ENCODE data around the gene GFER. TPM values are rescaled to one million over a fixed set of nuclear protein-coding genes. Genes with fewer than 3 reads are reported as not detected.
A peak's percentile ranks its signal among the peaks of the same experiment; 100 is the strongest.

Gene GFER
- total and polyA plus RNA-seq, 2 of the 8 experiments (the other 6 are each of a cell fraction or from before 2014, with no cell fraction given) = 17.7 to 37.9 TPM

- H2AK5ac ChIP-seq (ENCODE audit: low read depth, low read length) = 0 out of 2 replicates have a peak within 1 kb of the TSS, but pooled peaks have one; percentile 10
- no peak within 1 kb of the TSS for H3K14ac ChIP-seq (ENCODE audit: insufficient read length)
- peaks cover 0 to 16% (median under 1%) of the 10 kb centered on the region in 4 experiments; a peak in 4 of 7 replicates for H3K4me1 ChIP-seq (replicated peaks in 1 of 4; ENCODE audit: control insufficient read depth in 3 of 4, insufficient read depth in 4 of 4, low read length in 3 of 4)
- peak within 1 kb of the TSS; percentile 76 for H4K91ac ChIP-seq (replicated peaks; ENCODE audit: insufficient read length, low read length)
- H2BK15ac ChIP-seq (ENCODE audit: low read length) = peak within 1 kb of the TSS; percentile 72; the same call in 1 of the 2 replicates
- WGBS, 2 experiments (ENCODE audit: extremely low coverage in 1 of 2, insufficient coverage in 1 of 2, insufficient read length in 1 of 2, insufficient replicate concordance in 2 of 2, low coverage in 1 of 2, low lambda C conversion rate in 2 of 2, missing lambda C conversion rate in 1 of 2) = 2% methylated on average over 49 of the region's 79 CpGs; no CpG with 5 or more reads in 1 of the 2 experiments
- CTCF ChIA-PET (ENCODE audit: partially characterized antibody) = interaction anchor here (1.3 to 2.2 kb wide), 4 partner anchors 11 to 93 kb away, joined by 3 to 8 read pairs (median 6); partner anchors contain the start of gene TBL3
- H3K27ac ChIP-seq (ENCODE audit: low read depth, low read length) = peak within 1 kb of the TSS; percentile 55
- H3K23ac ChIP-seq (ENCODE audit: insufficient read length) = no peak within 1 kb of the TSS
- H4K20me1 ChIP-seq (replicated peaks in 1 of 2; ENCODE audit: control insufficient read depth in 1 of 2, insufficient read depth in 2 of 2, low read length in 2 of 2) = peaks cover 10 to 17% of the 10 kb centered on the region in 2 experiments
- peak within 1 kb of the TSS; percentile 78 to 93 (median 86) for H3K4me3 ChIP-seq (ENCODE audit: extremely low read depth in 1 of 4, insufficient read depth in 2 of 4, low read depth in 3 of 4, low read length in 4 of 4)
- no peaks in the 10 kb centered on the region for H3K9me3 ChIP-seq (ENCODE audit: insufficient read depth in 2 of 2, low read depth in 1 of 2, low read length in 1 of 2)
- FAIRE-seq = no peak
- peaks cover 0 to 2% (median 0%) of the 10 kb centered on the region in 4 experiments; a peak in 3 of 7 replicates for H3K27me3 ChIP-seq (replicated peaks in 1 of 4; ENCODE audit: control insufficient read depth in 3 of 4, extremely low read depth in 1 of 4, insufficient read depth in 3 of 4, low read length in 3 of 4)
- DNase-seq (ENCODE audit: low read depth in 1 of 2, low spot score in 2 of 2) = peak; percentile 76 to 96
- peak within 1 kb of the TSS; percentile 98 for H3K18ac ChIP-seq (ENCODE audit: extremely low read depth, low read length)
- peak within 1 kb of the TSS; percentile 95 for H3K56ac ChIP-seq (replicated peaks; ENCODE audit: insufficient read length, low read depth, low read length)
- peak within 1 kb of the TSS; percentile 76 for H3K4ac ChIP-seq (replicated peaks; ENCODE audit: insufficient read length, low read depth, low read length)
- H4K5ac ChIP-seq (ENCODE audit: insufficient read length, low read depth, low read length) = peak within 1 kb of the TSS; percentile 96
- no peak within 1 kb of the TSS for H2BK120ac ChIP-seq (replicated peaks; ENCODE audit: low read depth, low read length)
- peak within 1 kb of the TSS; percentile 73; the same call in 1 of the 2 replicates for H2BK5ac ChIP-seq (ENCODE audit: low read depth, low read length)
- peak within 1 kb of the TSS; percentile 16; the same call in 1 of the 2 replicates for H4K8ac ChIP-seq (ENCODE audit: extremely low read depth, insufficient read depth, low read length)
- peaks cover 10 to 27% of the 10 kb centered on the region in 2 experiments for H3K79me2 ChIP-seq (ENCODE audit: control insufficient read depth in 1 of 2, insufficient read depth in 2 of 2, low read length in 2 of 2)
- POLR2A ChIA-PET (ENCODE audit: partially characterized antibody) = interaction anchor here (0.7 to 19.8 kb wide), 10 partner anchors 6 to 195 kb away, joined by 3 to 736 read pairs (median 10); partner anchors contain the start of genes FAHD1, GFER, HAGH and MSRB1
- peak within 1 kb of the TSS; percentile 70 to 87 (median 86) for H3K9ac ChIP-seq (replicated peaks in 1 of 4; ENCODE audit: extremely low read depth in 1 of 4, low read depth in 3 of 4, low read length in 3 of 4)
- H3K79me1 ChIP-seq (ENCODE audit: low read depth, low read length) = peaks cover 4% of the 10 kb centered on the region
- H3K23me2 ChIP-seq (ENCODE audit: low read depth, low read length) = peaks cover 14% of the 10 kb centered on the region
- peak within 1 kb of the TSS; percentile 31; the same call in 1 of the 2 replicates for H2AFZ ChIP-seq (ENCODE audit: low read length)
- no peak within 1 kb of the TSS for H2BK20ac ChIP-seq (ENCODE audit: low read length)
- peak within 1 kb of the TSS; percentile 62 to 99 for H3K4me2 ChIP-seq (ENCODE audit: insufficient read depth in 1 of 2, low read depth in 2 of 2, low read length in 2 of 2)
- peaks cover 17 to 34% (median 28%) of the 10 kb centered on the region in 4 experiments for H3K36me3 ChIP-seq (ENCODE audit: control insufficient read depth in 2 of 4, insufficient read depth in 4 of 4, low read length in 3 of 4)
- H2BK12ac ChIP-seq (ENCODE audit: low read depth, low read length) = peak within 1 kb of the TSS; percentile 50; the same call in 1 of the 2 replicates
- no peak for TF ChIP-seq POU5F1 (IDR thresholded peaks at IDR 0.05; ENCODE audit: low read depth, low read length)
- no peak for TF ChIP-seq EP300 (IDR thresholded peaks at IDR 0.05; ENCODE audit: borderline replicate concordance in 1 of 2, low read depth in 2 of 2, low read length in 2 of 2)
- TF ChIP-seq RFX5 (IDR thresholded peaks at IDR 0.05; ENCODE audit: borderline replicate concordance, low read depth, low read length) = no peak
- no peak for TF ChIP-seq TCF12 (IDR thresholded peaks at IDR 0.05; ENCODE audit: low read depth, low read length)
- TF ChIP-seq E2F6 (IDR thresholded peaks at IDR 0.05) = 0 out of 2 replicates have a peak, but pooled peaks have one; percentile 16
- TF ChIP-seq MAFK (IDR thresholded peaks at IDR 0.05; ENCODE audit: low read depth, low read length) = no peak
- no peak for TF ChIP-seq EZH2 (IDR thresholded peaks at IDR 0.05; ENCODE audit: low read depth, low read length, severe bottlenecking)
- no peak for TF ChIP-seq SIRT6 (IDR thresholded peaks at IDR 0.05; ENCODE audit: low read length)
- TF ChIP-seq SRF (IDR thresholded peaks at IDR 0.05; ENCODE audit: low read depth, low read length) = no peak
- TF ChIP-seq SP4 (IDR thresholded peaks at IDR 0.05; ENCODE audit: low read length) = no peak
- TF ChIP-seq SIX5 (IDR thresholded peaks at IDR 0.05; ENCODE audit: low read depth, low read length) = peak; percentile 74
Measured at GRCh38 chr16:1959269-1960039, 24.5 kb upstream of the GFER start, which contains the start of gene NDUFB10. Gene NDUFB10, plus strand, starts transcription at chr16:1959538. Its CDS starts 87 bp downstream, at chr16:1959625.
